Measurements from ENCODE around the gene SOHLH1.

SOHLH1 gene

GRCh38 chr9:135655317-135655716, 44.0 kb downstream of the SOHLH1 start:
- no peak for DNase-seq

GRCh38 chr9:135650408-135650807, 48.9 kb downstream of the SOHLH1 start:
- no peak for DNase-seq

GRCh38 chr9:135649508-135649907, 49.8 kb downstream of the SOHLH1 start:
- no peak for DNase-seq

- DNase-seq: no peak
These were observed 50.5 kb downstream of the SOHLH1 start for GRCh38 chr9:135648494-135649410.

- DNase-seq: no peak
These were observed 51.4 kb downstream of the SOHLH1 start for GRCh38 chr9:135647884-135648283.

- no peak for DNase-seq
These were observed 54.6 kb downstream of the SOHLH1 start for GRCh38 chr9:135644631-135645218.

All from NCI-H774 (cell line).